GM21367 (cell line): Measurements from ENCODE around the gene DBX1.
"Not testable (repeated sequence)": the region's sequence is repeated elsewhere in the genome, so short reads cannot be mapped to it uniquely, and the experiment has no call there.

Experiments used
- ATAC-seq: cut with Tn5 transposase; IDR thresholded peaks from one replicate; pipeline ENCODE4 v1.9.1; 2021; ENCODE audit not compliant: unreplicated experiment

The DBX1 gene

GRCh38 chr11:20161923-20162744 lies 1.9 kb upstream of the DBX1 start:
- no peak for ATAC-seq

- no peak for ATAC-seq
These were observed 1.1 kb upstream of the DBX1 start for GRCh38 chr11:20161230-20161918.

GRCh38 chr11:20159466-20160381 lies 551 bp downstream of the DBX1 start:
- ATAC-seq, result no peak

GRCh38 chr11:20158597-20159257 lies 1.5 kb downstream of the DBX1 start:
- ATAC-seq, result no peak

GRCh38 chr11:20157728-20158127 lies 2.5 kb downstream of the DBX1 start:
- no peak for ATAC-seq

GRCh38 chr11:20156876-20157613 lies 3.2 kb downstream of the DBX1 start:
- ATAC-seq, result no peak

- ATAC-seq, result no peak
These were observed 3.9 kb downstream of the DBX1 start for GRCh38 chr11:20156280-20156875.

- no peak for ATAC-seq
These were observed 4.5 kb downstream of the DBX1 start for GRCh38 chr11:20155683-20156279.

GRCh38 chr11:20154381-20154780 lies 5.9 kb downstream of the DBX1 start:
- no peak for ATAC-seq

- no peak for ATAC-seq
These were observed 21.6 kb downstream of the DBX1 start for GRCh38 chr11:20138707-20139106.

- ATAC-seq, result no peak
These were observed 22.6 kb downstream of the DBX1 start for GRCh38 chr11:20137637-20138036.

- no peak for ATAC-seq
These were observed 25.1 kb downstream of the DBX1 start for GRCh38 chr11:20134991-20135736.

- no peak for ATAC-seq
These were observed 27.6 kb downstream of the DBX1 start for GRCh38 chr11:20132667-20133039.

GRCh38 chr11:20131788-20132666 lies 28.2 kb downstream of the DBX1 start:
- ATAC-seq, result peak; percentile 48

- no peak for ATAC-seq
These were observed 30.6 kb downstream of the DBX1 start for GRCh38 chr11:20129665-20130064.

GRCh38 chr11:20128528-20128825 lies 31.8 kb downstream of the DBX1 start:
- not testable (repeated sequence) for ATAC-seq

- no peak for ATAC-seq
These were observed 32.4 kb downstream of the DBX1 start for GRCh38 chr11:20127671-20128527.
